GM18505 (cell line): ENCODE measurements around the gene CCDC122.

Source experiments
- ATAC-seq: cut with Tn5 transposase; IDR thresholded peaks from one replicate; pipeline ENCODE4 v1.9.1; 2021; ENCODE audit not compliant: unreplicated experiment
- POLR2A ChIP-seq: IDR thresholded peaks from 4 replicates; pipeline ENCODE4 v1.6.1; 2011; ENCODE audit warnings: borderline replicate concordance; ENCODE audit not compliant: insufficient read depth, insufficient read length; ENCODE audit errors: extremely low read depth

CCDC122 gene

DNA sequence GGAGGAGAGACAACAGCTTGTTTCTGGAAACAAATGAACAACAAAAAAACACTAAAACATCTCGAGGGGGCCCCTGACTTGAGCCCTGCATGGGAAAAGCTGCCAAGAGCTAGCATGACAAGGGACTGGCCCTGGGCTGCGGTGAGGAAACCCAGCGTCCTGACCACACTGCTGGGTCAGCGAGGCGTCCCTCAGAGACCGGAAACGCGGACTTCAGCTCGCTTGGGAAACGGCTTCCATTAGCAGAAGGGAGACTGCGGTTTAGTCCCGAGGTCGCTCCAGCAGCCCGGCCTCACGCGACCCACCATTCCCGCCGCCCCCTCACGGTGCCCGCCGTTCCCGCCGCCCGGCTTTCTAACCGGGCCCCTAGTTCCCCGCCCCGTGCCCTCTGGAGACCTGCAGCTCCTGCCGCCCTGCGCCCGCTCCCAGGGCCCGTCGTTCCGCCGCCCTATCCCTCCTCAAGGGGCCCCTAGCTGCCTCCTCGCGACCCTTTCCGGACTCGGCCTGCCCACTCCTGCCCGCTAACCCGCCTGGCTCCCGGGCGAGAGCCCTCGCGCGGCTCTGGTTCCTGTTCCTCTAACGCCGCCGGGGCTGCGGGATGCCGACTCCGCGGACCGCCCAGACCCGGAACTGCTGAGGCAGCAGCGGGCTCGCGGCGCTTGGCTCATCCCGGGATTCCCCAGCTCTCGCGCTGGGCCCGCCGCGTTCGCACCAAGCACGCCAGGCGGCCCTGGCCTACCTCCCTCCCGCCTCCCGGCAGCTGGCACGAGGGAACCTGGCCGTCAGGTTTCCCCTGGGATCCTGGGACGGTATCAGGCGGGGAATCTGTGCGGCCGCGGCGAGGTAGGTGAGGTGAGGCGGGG lies at the start of gene CCDC122:
Gene CCDC122 (minus strand): TSS at position 849 of the 863 bp plus-strand sequence. CDS start 10,364 bp downstream, outside the sequence.
- TF ChIP-seq POLR2A = peak; percentile 72
- ATAC-seq = peak; percentile 71

DNA sequence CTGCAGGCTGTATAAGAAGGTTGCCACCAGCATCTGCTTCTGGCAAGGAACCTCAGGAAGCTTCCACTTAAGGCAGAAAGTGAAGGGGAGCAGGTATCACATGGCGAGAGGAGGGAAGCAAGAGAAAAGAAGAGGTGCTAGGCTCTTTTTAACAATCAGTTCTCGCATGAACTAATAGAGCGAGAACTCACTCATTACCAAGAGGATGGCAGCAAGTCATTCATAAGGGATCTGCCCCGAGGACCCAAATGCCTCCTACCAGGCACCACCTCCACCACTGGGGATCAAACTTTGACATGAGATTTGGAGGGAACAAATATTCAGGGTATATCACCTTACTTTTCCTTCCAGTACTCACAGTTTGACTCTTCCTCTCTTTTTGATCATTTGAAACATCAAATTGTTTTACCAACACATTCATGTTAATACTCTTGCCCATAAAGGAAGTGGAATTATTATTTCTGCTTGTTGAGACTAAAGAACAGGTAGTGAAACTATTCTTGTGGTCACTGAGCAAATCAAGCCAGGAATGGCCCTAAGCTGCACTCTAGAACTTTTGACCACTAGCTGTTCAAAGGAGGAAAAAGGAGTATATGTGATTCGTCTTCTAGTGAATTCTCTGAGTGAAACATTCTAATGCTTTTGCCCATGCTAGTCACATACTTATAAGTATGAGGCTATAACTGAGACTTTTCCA lies 45.2 kb upstream of the CCDC122 start:
- TF ChIP-seq POLR2A = no peak
- ATAC-seq = peak; percentile 82

DNA sequence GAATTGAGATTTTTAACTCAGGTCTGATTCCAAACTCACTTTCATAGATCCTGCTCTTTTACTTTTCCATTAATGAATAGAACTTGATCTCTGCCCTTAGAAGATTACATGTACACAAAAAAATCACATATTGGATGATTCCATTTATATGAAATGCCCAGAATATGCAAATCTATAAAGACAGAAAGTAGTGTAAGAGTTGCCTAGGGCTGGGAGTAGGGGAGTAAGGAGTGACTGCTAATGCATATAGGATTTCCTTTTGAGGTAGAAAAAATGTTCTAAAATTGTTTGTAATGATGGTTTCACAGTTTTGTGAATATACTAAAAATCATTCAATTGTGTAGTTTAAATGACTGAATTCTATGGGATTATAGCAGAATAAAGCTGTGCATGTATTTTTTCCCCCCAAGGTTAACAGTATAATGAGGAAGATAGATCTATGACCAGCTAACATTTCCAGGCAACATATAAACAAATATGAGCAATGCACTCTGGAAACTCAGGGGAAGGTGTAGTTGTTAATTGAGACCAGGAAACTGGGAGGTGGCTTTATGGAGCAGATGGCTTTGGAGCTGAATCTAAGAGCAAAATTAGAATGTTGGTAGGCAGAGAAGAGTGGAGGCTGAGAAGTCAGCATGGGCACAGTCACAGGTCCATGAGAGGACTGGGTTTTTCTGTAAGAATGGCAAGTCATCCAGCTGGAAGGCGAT lies 41.6 kb upstream of the CCDC122 start:
- no peak for ATAC-seq
- no peak for TF ChIP-seq POLR2A

DNA sequence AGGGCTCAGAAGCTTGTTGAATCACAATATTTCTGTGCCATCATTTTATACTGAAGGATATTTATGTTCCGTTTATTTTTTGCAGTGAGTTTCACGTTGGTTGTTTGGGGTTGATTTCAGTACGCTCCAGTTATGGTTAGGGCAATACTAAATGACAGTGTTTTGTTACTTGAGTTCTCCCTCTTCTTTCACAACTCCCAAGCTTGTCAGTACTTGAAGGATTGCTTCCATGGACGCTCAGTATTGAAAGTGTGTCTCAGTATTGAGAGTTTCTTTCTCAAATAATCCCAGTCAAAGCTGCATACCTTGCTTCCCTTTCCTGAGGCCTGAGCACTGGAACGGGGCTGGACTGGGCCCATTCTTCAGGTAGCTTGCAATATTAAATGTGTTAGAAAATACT lies 39.1 kb upstream of the CCDC122 start:
- no peak for TF ChIP-seq POLR2A
- ATAC-seq = no peak

DNA sequence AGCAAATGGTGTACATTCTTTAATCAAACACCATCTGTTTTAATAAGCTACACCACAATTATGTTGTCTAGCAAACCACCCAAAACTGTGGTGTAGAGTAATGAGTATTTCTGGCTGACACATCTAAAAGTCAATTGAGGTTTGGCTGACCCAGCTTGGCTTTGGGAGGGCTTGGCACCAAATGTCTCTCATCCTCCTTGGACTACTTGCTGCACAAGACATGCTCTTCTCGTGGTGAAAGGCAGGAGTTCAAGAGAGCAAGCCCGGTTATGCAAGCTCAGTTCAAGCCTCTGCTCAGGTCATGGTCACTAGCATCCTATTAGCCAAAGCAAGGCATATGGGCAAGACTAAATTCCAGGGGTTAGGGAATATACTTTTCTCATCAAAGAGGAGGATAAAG lies 37.3 kb upstream of the CCDC122 start:
- no peak for ATAC-seq
- TF ChIP-seq POLR2A = no peak

DNA sequence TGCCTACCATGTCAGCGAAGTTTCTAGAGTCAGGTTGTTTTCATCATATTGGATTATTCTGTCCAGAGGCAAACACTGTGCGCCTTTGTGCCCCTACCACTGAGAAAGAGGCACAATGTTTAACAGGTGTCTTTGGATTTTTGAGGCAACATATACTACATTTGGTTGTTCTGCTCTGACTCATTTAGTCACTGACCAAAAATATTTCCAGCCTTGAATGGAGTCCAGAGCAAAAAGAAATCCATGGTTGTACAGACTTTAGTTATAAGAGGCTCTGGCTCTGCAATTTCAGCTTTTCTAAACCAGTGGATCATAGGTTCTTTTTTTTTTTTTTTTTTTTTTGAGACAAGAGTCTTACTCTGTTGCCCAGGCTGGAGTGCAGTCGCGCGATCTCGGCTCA lies 35.9 kb upstream of the CCDC122 start:
- ATAC-seq = no peak
- TF ChIP-seq POLR2A = no peak

DNA sequence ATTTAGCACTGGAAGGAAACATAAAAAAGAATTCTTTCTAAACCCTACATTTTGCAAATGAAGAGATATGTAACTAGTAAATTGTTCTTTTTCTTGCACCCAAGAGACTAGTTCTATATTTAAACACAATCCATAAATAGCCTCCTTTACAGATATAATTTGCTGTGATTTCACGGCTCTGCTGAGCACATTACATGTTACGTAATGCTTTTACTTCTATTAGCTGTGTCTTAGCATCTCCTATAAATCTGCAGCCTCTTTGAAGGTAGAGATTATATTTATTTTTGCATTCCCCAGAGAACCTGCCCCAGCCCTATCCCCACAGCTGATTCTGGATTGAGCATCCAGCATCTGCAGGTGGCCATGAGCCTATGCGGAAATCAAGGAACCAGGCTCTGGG lies 32.3 kb upstream of the CCDC122 start:
- ATAC-seq = no peak
- no peak for TF ChIP-seq POLR2A

DNA sequence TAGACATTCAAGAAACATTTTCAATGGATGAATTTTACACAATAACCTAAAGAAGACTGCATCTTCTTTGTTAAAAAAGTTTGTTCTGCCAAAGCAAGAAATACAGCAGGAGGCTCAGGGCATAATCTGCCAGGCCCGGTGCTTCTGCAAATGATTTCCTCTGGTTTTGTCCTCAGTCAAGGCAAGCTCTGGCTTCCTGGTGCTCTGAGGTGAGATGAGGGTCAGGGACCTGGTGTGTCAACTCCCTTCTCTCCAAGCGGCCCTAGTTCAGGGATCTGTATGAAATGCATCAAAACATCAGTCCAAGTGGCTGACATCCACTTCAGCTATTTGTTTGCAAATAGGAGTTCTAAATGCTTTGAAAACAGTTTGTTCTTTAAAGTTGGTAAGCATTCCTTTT lies 31.7 kb upstream of the CCDC122 start:
- ATAC-seq = no peak
- TF ChIP-seq POLR2A = no peak

DNA sequence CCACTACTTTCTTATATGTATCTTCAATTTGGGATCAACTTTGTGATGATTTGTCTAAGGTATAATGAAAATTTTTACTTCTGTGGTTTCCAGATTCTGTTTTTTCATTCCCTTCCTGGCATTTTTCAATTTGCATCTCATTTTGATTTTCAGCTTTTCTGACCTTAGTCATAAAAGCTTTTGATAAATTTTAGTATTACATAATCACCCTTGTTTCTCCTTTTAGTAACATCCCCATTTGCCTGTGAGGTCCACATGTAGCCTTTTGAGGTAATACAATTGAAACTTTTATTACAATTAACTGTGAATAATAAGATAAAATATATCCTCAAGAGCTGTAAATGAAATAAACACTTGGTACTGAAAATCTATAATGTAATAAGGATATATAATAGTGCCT lies 31.3 kb upstream of the CCDC122 start:
- ATAC-seq = no peak
- no peak for TF ChIP-seq POLR2A

DNA sequence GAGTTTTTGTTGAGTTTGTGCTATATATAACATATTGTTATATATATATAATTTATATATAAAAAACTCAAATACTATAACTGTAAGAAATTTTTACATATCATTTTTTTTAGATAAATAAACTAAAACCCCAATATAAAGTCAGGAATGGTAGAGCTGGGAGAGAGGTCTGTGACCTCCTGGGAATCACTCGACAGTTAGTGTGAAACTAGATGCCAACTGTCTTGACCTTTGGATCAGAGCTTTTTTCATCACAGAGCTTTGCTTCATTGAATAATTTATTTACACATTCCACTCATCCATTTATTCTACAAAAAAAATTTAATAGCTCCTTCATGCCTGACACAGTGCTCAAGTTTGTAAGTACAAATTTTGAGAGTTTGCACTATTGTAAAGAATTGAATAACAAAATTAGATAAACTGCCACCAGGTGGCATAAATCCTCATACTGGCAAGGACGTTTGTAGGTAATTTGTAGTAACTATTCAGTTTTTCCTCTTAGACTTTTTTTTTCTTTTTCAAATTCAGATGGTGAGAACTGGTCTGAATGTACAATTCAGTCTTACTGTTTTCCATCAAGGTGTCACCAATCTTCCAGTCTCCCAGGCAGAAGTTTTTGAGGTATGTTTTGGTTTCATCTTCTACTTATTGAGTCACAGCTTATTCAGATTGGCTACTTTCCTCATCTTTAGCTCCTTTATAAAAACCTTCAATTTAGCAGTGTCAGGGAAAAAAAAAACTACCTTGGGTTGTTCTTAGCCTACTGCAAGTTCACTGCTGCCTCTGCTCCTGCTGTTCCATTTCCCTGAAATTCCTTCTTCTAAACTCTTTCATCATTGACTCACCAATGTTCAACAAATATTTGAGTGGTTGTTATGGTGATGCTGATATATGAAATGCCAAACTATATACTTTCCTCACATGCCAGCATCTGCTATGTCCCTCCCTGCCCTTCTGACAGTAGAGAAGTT lies 28.9 kb upstream of the CCDC122 start:
- no peak for TF ChIP-seq POLR2A
- no peak for ATAC-seq

DNA sequence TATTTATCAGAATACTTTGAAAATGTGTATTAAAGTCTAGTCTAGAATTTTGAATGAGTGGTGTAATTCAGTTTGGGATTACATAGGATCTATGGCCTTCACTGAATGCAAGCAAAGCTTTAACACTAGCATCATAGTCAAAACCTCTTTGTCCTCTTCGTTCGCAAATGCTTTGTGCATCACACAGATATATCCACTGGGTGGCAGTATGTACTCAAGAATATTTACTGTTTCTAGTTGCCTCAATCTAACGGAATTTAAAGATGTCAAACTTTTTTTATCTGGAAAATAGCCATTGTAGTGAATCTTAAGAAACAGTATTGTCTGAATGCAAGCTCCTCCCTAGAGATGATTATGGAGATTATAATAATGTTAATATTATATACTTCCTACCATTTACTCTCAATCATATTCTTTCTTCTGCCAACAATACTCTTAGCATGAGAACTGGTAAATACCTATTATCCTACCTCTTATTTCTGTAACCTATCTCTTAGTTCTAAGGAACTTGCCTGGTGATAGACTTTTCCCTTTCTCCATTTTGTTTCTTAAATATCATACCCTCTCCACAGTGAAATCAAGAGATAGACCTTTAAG lies 26.0 kb upstream of the CCDC122 start:
- TF ChIP-seq POLR2A = no peak
- no peak for ATAC-seq

DNA sequence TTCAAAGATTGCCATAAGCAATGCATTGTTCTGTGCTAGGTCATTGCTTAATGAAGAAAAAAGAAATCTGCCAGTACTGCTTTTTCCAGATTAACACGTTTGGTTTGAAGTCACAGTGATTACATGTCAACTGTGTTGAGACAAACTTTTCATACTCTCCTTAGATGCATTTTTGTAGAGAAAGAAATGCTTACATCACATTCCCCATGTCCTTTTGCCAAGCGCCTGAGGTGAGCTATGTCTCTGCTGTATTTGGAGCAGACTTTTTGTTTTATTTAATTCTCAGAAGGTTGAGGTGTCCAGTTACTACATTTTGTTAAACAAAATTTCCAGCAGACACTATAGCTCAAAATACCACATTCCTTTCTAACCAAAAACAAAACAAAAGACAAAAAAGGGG lies 16.4 kb upstream of the CCDC122 start:
- no peak for TF ChIP-seq POLR2A
- no peak for ATAC-seq
